Stimulated activated CD8-positive, alpha-beta memory T cell treated with anti-CD3 and anti-CD28 coated beads, Interleukin-12 subunit alpha, Interleukin-12 subunit beta, amount 100 ng/mL, for 24 hours (primary cell): ENCODE measurements around the gene TMEM235.
A peak's percentile ranks its signal among the peaks of the same experiment; 100 is the strongest.

Source experiments
- DNase-seq: peaks from one replicate; pipeline ENCODE4 v3.0.0-alpha.2; 2020; ENCODE audit errors: extremely low read depth

Gene TMEM235

GRCh38 chr17:78230996-78231935 is at the start of gene TMEM235:
TMEM235 (plus strand) TSS chr17:78231631; CDS start chr17:78232024, 393 bp downstream.
- DNase-seq, result no peak

GRCh38 chr17:78182504-78182903 is 48.9 kb upstream of the TMEM235 start:
- DNase-seq, result no peak

- DNase-seq, result no peak
These were observed 47.5 kb upstream of the TMEM235 start for GRCh38 chr17:78183916-78184315.

GRCh38 chr17:78184351-78184750 is 47.1 kb upstream of the TMEM235 start:
- DNase-seq, result no peak

GRCh38 chr17:78184868-78185267 is 46.6 kb upstream of the TMEM235 start:
- no peak for DNase-seq

- DNase-seq, result no peak
These were observed 45.3 kb upstream of the TMEM235 start for GRCh38 chr17:78185981-78186691.

GRCh38 chr17:78186692-78187595 is 44.5 kb upstream of the TMEM235 start, which contains the start of the genes AFMID and TK1:
AFMID (plus strand) TSS chr17:78187362; CDS start chr17:78187371, 9 bp downstream.
TK1 (minus strand) TSS chr17:78187052; CDS start chr17:78186994, 58 bp downstream.
- DNase-seq, result peak; percentile 77

- DNase-seq, result no peak
These were observed 34.7 kb upstream of the TMEM235 start for GRCh38 chr17:78196716-78197115.

- no peak for DNase-seq
These were observed 34.1 kb upstream of the TMEM235 start for GRCh38 chr17:78197147-78197832.

GRCh38 chr17:78200451-78200850 is 31.0 kb upstream of the TMEM235 start:
- no peak for DNase-seq

- DNase-seq, result no peak
These were observed 28.8 kb upstream of the TMEM235 start for GRCh38 chr17:78202666-78203065.

- no peak for DNase-seq
These were observed 26.9 kb upstream of the TMEM235 start for GRCh38 chr17:78204387-78205123.

- no peak for DNase-seq
These were observed 26.2 kb upstream of the TMEM235 start for GRCh38 chr17:78205124-78205775.

- no peak for DNase-seq
These were observed 25.1 kb upstream of the TMEM235 start for GRCh38 chr17:78206298-78206697.

- no peak for DNase-seq
These were observed 22.9 kb upstream of the TMEM235 start for GRCh38 chr17:78208486-78208885.

GRCh38 chr17:78210111-78210510 is 21.3 kb upstream of the TMEM235 start:
- no peak for DNase-seq

- no peak for DNase-seq
These were observed 20.4 kb upstream of the TMEM235 start for GRCh38 chr17:78211032-78211431.

- peak; percentile 86 for DNase-seq
These were observed 17.3 kb upstream of the TMEM235 start, which contains the start of gene BIRC5 for GRCh38 chr17:78214016-78214705. BIRC5 (plus strand) TSS chr17:78214253; CDS start chr17:78214317, 64 bp downstream.

- no peak for DNase-seq
These were observed 16.7 kb upstream of the TMEM235 start for GRCh38 chr17:78214706-78215061.
